Testis (tissue), 3 donors: Measurements from ENCODE around the gene PTPN5. TPM values are rescaled to one million over a fixed set of nuclear protein-coding genes. Genes with fewer than 3 reads are reported as not detected.

Experiments used
- DNase-seq: peaks from one replicate; pipeline ENCODE4 v3.0.0-alpha.2; 2019
- H3K27ac ChIP-seq, 2 donors: fragments of 200-600 bp; sonication (generic); one replicate each; pipeline ENCODE4 v1.5.1; 2019
- H3K27me3 ChIP-seq: fragments of 200-600 bp; sonication (generic); one replicate; pipeline ENCODE4 v1.5.1; 2019
- H3K36me3 ChIP-seq: fragments of 200-600 bp; sonication (generic); one replicate; pipeline ENCODE4 v1.5.1; 2017; ENCODE audit warnings: low read depth; ENCODE audit errors: missing control alignments
- H3K4me1 ChIP-seq: fragments of 200-600 bp; sonication (generic); one replicate; pipeline ENCODE4 v1.5.1; 2019
- H3K4me3 ChIP-seq, 2 donors: fragments of 200-600 bp; sonication (generic); one replicate each; pipeline ENCODE4 v1.5.1; 2017 to 2019
- H3K9me3 ChIP-seq: fragments of 200-600 bp; sonication (generic); one replicate; pipeline ENCODE4 v1.5.1; 2017
- POLR2A ChIP-seq: fragments of 450-650 bp; IDR thresholded peaks from one replicate; pipeline ENCODE4 v1.6.1; 2017; ENCODE audit warnings: antibody characterized with exemption, mild to moderate bottlenecking, moderate library complexity
- WGBS, 2 donors: methylation state at CpG; one replicate each; pipeline ENCODE4 v1.1.5; 2018; 5-methylcytosine and 5-hydroxymethylcytosine counted together
- intact Hi-C: fragments of 100-400 bp; cut with DNase I; formaldehyde crosslinking; loops from one replicate; pipeline ENCODE4 v1.15.1; 2023; ENCODE audit warnings: low total_unique reads
- polyA plus RNA-seq: library from polyadenylated mRNA; stranded (reverse); fragments of 350-450 nt; fragmentation: Illumina TruSeq; extraction: RNeasy Lipid Tissue Mini Kit (QIAGEN cat#74804); gene quantifications from one replicate; pipeline ENCODE4 v1.2.3, GENCODE V29; 2014; ENCODE audit warnings: low read depth, low replicate concordance; ENCODE audit not compliant: insufficient read depth
- total RNA-seq, 2 donors: library from RNA; depleted of rRNA; stranded (reverse); fragments of >200 nt; gene quantifications; one replicate each; pipeline ENCODE4 v1.2.3, GENCODE V29; 2016
- TF ChIP-seq, protein P1 (sequence below), 3 experiments: fragments of 450-650 bp in 2 of 3; fragments of 200-600 bp in 1 of 3; sonication (generic) in 1 of 3; IDR thresholded peaks; one replicate each; pipeline ENCODE4 v1.5.1; 2016 to 2019; ENCODE audit warnings: antibody characterized with exemption in 3 of 3, mild to moderate bottlenecking in 2 of 3, moderate library complexity in 1 of 3

The PTPN5 gene
- total and polyA plus RNA-seq, 3 donors from 2014 or later, result 4.4 to 10.2 (median 7.8) TPM

DNA sequence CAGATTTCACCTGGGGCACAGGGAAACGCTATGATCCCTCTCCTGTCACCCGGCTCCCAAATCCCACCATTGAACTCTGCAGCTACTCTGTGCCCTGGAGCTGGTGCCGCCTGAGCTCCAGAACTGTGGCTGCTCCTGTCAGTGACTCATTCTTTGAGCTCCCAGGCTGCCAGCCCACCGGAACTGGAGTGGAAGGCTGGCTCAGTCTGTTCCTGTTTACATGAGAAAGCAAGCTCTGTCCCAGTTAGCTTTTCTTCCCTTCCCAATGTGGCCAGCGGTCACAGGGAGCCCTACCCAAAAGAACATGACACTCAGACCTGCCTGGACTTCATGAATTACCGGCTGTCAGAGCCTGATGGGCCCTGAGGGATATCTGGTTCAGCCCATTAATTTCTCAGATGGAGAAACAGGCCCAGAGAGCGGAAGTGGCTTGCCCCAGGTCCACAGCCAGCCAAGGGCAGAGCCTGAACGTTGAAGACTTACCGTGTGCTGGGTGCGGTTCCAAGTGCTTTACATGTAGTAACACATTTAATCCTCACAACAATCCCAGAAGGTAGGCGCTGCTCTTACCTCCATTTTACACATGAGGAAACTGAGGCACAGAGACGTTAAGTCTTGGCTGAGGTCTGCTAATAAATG lies 41.8 kb downstream of the PTPN5 start:
- 78 to 85% methylated on average over 8 to 12 of the region's 12 CpGs for WGBS, 2 donors
- Histone ChIP-seq H3K27me3 (no peaks in the 10 kb centered on the region), H3K4me3 (no peak overlapping the region), H3K9me3 (no peaks in the 10 kb centered on the region), H3K27ac (no peak overlapping the region), H3K36me3 (no peaks in the 10 kb centered on the region), H3K4me1 (no peaks in the 10 kb centered on the region)
- TF ChIP-seq, protein P1, sequence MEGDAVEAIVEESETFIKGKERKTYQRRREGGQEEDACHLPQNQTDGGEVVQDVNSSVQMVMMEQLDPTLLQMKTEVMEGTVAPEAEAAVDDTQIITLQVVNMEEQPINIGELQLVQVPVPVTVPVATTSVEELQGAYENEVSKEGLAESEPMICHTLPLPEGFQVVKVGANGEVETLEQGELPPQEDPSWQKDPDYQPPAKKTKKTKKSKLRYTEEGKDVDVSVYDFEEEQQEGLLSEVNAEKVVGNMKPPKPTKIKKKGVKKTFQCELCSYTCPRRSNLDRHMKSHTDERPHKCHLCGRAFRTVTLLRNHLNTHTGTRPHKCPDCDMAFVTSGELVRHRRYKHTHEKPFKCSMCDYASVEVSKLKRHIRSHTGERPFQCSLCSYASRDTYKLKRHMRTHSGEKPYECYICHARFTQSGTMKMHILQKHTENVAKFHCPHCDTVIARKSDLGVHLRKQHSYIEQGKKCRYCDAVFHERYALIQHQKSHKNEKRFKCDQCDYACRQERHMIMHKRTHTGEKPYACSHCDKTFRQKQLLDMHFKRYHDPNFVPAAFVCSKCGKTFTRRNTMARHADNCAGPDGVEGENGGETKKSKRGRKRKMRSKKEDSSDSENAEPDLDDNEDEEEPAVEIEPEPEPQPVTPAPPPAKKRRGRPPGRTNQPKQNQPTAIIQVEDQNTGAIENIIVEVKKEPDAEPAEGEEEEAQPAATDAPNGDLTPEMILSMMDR (IDR thresholded peaks at IDR 0.05), result no peak
- no peak for TF ChIP-seq POLR2A
- intact Hi-C loops, result no loop called here
- no peak for DNase-seq

DNA sequence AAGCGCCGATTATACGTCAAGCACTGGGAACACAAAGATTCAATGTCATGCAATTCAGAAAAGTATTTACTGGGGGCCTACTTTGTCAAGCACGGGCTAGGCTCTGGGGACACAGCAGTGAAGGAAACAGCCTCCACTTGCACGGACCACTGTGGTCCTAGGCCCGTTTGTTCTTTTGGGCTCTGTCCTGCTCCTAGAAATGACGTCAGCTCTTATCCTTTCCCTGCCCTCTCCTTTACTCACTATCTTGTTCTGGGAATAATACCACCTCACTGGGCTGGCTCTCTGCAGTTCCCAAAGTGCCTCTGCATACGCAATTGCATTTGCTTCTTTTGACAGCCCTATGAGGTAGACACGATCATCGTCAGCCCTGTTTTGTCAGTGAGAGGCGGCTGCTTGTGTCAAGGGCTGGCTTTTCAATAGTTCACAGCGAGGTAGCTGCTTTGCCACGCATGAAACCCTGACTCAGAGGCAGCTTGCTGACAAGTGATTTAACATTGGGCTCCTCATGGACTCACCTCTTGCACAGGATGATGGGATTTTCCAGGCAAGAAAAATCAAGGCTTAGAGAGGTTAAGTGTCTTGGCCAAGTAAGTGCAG lies 42.7 kb downstream of the PTPN5 start:
- Histone ChIP-seq H3K9me3 (no peaks in the 10 kb centered on the region), H3K4me3 (no peak overlapping the region), H3K27ac (no peak overlapping the region), H3K27me3 (no peaks in the 10 kb centered on the region), H3K36me3 (no peaks in the 10 kb centered on the region), H3K4me1 (no peaks in the 10 kb centered on the region)
- intact Hi-C loops, result no loop called here
- DNase-seq, result no peak
- 81% methylated on average over 13 of the region's 13 CpGs for WGBS, 2 donors
- TF ChIP-seq, protein P1 (IDR thresholded peaks at IDR 0.05), result no peak
- no peak for TF ChIP-seq POLR2A

DNA sequence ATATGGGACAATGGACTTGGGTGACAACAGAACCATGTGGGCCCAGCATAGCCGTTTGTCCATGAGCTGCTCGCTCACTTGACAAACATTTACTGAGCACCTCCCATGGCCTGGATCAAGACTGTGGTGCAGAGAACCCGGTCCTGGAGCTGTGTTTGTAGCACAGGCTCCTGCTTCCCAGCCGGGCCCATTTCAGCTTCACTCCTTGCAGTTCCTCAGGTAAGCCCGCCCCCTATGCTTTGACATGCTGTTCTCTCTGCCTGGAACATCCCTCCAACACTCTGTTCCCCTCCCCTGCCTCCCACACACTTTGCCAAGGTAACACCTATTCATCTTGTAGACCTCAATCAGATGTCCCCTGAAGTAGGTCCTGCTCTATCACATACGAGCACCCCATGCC lies 46.3 kb downstream of the PTPN5 start:
- no peaks in the 10 kb centered on the region for H3K4me1 ChIP-seq
- no peaks in the 10 kb centered on the region for H3K9me3 ChIP-seq
- H3K27me3 ChIP-seq, result no peaks in the 10 kb centered on the region
- 83 to 90% methylated on average over 6 of the region's 6 CpGs for WGBS, 2 donors
- intact Hi-C loops, result no loop called here
- no peak overlapping the region for H3K4me3 ChIP-seq
- no peak for DNase-seq
- no peaks in the 10 kb centered on the region for H3K36me3 ChIP-seq
- no peak overlapping the region for H3K27ac ChIP-seq
- TF ChIP-seq, protein P1 (IDR thresholded peaks at IDR 0.05), result no peak
- TF ChIP-seq POLR2A, result no peak

DNA sequence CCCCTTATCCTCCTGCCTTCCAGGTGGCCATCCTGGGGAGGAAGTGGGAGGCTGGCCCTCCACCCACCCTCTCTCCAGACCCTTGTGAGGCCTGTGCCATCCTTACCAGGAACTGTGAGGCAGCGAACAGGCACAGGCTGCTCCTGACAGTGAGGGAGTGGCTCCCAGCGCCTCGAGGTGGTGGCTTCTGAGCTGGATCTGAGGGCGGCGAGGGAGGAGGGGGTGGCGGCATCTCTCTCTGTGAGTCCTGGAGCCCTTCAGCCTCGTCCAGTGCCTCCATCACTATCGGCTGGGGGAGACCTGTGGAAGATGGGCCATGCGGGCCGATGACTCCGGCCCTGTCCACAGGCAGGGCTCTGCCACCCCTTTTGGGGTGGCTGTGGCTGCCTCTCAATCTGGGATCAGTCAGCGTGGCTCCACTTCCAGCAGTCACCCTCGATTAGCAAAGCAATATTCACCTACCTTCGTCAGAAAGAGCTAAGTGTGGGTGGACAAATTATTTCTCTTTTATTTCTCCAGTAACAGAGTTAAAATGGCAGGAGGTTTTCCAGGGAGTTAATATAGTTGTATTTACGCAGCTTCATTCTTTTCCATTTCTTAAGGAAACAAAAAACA lies 47.6 kb downstream of the PTPN5 start:
- Histone ChIP-seq H3K4me3 (no peak overlapping the region), H3K36me3 (no peaks in the 10 kb centered on the region), H3K27me3 (no peaks in the 10 kb centered on the region), H3K9me3 (no peaks in the 10 kb centered on the region), H3K27ac (no peak overlapping the region), H3K4me1 (no peaks in the 10 kb centered on the region)
- intact Hi-C loops, result no loop called here
- no peak for DNase-seq
- 78 to 87% methylated on average over 13 to 15 of the region's 15 CpGs for WGBS, 2 donors
- TF ChIP-seq, protein P1 (IDR thresholded peaks at IDR 0.05), result no peak
- TF ChIP-seq POLR2A, result no peak
